Lower leg skin (tissue), 4 donors: ENCODE results near the gene UVSSA. TPM values are rescaled to one million over a fixed set of nuclear protein-coding genes. Genes with fewer than 3 reads are reported as not detected.

Experiments used
- DNase-seq, 2 donors: peaks; one replicate each; pipeline ENCODE4 v3.0.0-alpha.2; 2019; ENCODE audit warnings: low spot score in 2 of 2
- H3K4me3 ChIP-seq: fragments of 200-600 bp; sonication (generic); 2 replicates; pipeline ENCODE4 v1.5.1; 2017; ENCODE audit warnings: mild to moderate bottlenecking, low read depth; ENCODE audit not compliant: poor library complexity, severe bottlenecking
- POLR2A ChIP-seq, 2 donors: fragments of 450-650 bp; IDR thresholded peaks; one replicate each; pipeline ENCODE4 v1.6.1; 2016 to 2017; ENCODE audit warnings: antibody characterized with exemption in 2 of 2, mild to moderate bottlenecking in 1 of 2, moderate library complexity in 1 of 2
- whole genome bisulfite sequencing, 2 donors: methylation state at CpG; one replicate each; pipeline ENCODE4 v1.1.5; 2018; 5-methylcytosine and 5-hydroxymethylcytosine counted together
- intact Hi-C: fragments of 100-400 bp; cut with DNase I; formaldehyde crosslinking; loops from one replicate; pipeline ENCODE4 v1.15.0; 2023; ENCODE audit warnings: low total_unique reads
- total RNA-seq, 4 donors: library from RNA; depleted of rRNA; stranded (reverse); fragments of >200 nt; gene quantifications; one replicate each; pipeline ENCODE4 v1.1.0, GENCODE V29; 2016
- TF ChIP-seq, protein P1 (sequence below), 3 donors: fragments of 450-650 bp; IDR thresholded peaks; one replicate each; pipeline ENCODE4 v1.5.1; 2016; ENCODE audit warnings: antibody characterized with exemption in 3 of 3, mild to moderate bottlenecking in 3 of 3, moderate library complexity in 2 of 3

UVSSA gene
- total RNA-seq, 4 donors from 2014 or later = 18.2 to 57.4 (median 25.7) TPM

- TF ChIP-seq, protein P1, sequence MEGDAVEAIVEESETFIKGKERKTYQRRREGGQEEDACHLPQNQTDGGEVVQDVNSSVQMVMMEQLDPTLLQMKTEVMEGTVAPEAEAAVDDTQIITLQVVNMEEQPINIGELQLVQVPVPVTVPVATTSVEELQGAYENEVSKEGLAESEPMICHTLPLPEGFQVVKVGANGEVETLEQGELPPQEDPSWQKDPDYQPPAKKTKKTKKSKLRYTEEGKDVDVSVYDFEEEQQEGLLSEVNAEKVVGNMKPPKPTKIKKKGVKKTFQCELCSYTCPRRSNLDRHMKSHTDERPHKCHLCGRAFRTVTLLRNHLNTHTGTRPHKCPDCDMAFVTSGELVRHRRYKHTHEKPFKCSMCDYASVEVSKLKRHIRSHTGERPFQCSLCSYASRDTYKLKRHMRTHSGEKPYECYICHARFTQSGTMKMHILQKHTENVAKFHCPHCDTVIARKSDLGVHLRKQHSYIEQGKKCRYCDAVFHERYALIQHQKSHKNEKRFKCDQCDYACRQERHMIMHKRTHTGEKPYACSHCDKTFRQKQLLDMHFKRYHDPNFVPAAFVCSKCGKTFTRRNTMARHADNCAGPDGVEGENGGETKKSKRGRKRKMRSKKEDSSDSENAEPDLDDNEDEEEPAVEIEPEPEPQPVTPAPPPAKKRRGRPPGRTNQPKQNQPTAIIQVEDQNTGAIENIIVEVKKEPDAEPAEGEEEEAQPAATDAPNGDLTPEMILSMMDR (IDR thresholded peaks at IDR 0.05) = no peak
- TF ChIP-seq POLR2A (IDR thresholded peaks at IDR 0.05) = no peak
- WGBS, 2 donors = 2% methylated on average over 23 to 44 of the region's 53 CpGs
- peak in 1 of 2 donors; percentile 49 for DNase-seq
- intact Hi-C loops = no loop called here
- H3K4me3 ChIP-seq = no peak overlapping the region
These were observed 60.8 kb downstream of the UVSSA start for GRCh38 chr4:1407657-1408333.

DNA sequence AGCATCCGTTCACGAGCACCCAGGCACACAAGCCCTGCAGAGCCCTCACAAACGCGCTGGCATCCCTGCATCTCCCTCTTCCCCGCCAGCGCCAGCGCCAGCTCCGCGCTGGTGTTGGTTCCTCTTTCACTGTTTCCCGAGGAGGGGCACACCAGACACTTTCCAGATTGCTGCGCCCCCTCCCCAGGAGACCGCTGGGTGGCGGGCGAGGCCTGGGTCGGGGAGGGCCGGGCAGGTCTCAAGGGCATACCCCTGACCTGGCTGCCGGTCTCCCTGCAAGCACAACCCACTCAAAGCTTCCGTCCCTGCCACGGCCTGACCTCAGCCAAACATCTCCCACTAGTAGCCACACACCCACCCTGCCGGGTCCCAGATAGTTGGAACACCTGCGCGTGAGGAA lies 61.4 kb downstream of the UVSSA start:
- TF ChIP-seq POLR2A (IDR thresholded peaks at IDR 0.05) = no peak
- TF ChIP-seq, protein P1 (IDR thresholded peaks at IDR 0.05) = no peak
- peak in 1 of 2 donors; percentile 75 for DNase-seq
- intact Hi-C loops = no loop called here
- 8 to 13% methylated on average over 22 of the region's 22 CpGs for WGBS, 2 donors
- H3K4me3 ChIP-seq = no peak overlapping the region

- WGBS, 2 donors = 30 to 32% methylated on average over 14 of the region's 14 CpGs
- H3K4me3 ChIP-seq = no peak overlapping the region
- no peak for TF ChIP-seq POLR2A (IDR thresholded peaks at IDR 0.05)
- TF ChIP-seq, protein P1 (IDR thresholded peaks at IDR 0.05) = no peak
- DNase-seq = peak in 1 of 2 donors; percentile 66
- intact Hi-C loops = no loop called here
These were observed 62.1 kb downstream of the UVSSA start for GRCh38 chr4:1409079-1409478.

GRCh38 chr4:1409491-1410425 lies 62.8 kb downstream of the UVSSA start:
- intact Hi-C loops = no loop called here
- TF ChIP-seq, protein P1 (IDR thresholded peaks at IDR 0.05) = no peak
- TF ChIP-seq POLR2A (IDR thresholded peaks at IDR 0.05) = no peak
- peak in 1 of 2 donors; percentile 79 for DNase-seq
- WGBS, 2 donors = 45 to 47% methylated on average over 20 to 26 of the region's 27 CpGs
- H3K4me3 ChIP-seq = no peak overlapping the region

- WGBS, 2 donors = 29 to 34% methylated on average over 24 to 26 of the region's 48 CpGs
- DNase-seq = peak in 1 of 2 donors; percentile 77
- intact Hi-C loops = no loop called here
- TF ChIP-seq POLR2A (IDR thresholded peaks at IDR 0.05) = no peak
- TF ChIP-seq, protein P1 (IDR thresholded peaks at IDR 0.05) = no peak
- H3K4me3 ChIP-seq = no peak overlapping the region
These were observed 63.7 kb downstream of the UVSSA start for GRCh38 chr4:1410491-1411325.
